ENCODE results near the gene SOCS7. TPM values are rescaled to one million over a fixed set of nuclear protein-coding genes. Genes with fewer than 3 reads are reported as not detected.

The SOCS7 gene
- total and polyA plus RNA-seq, 10 of the 15 experiments (the other 5 are each of a cell fraction or from before 2014, with no cell fraction given): 0.68 to 12.8 (median 7.3) TPM

DNA sequence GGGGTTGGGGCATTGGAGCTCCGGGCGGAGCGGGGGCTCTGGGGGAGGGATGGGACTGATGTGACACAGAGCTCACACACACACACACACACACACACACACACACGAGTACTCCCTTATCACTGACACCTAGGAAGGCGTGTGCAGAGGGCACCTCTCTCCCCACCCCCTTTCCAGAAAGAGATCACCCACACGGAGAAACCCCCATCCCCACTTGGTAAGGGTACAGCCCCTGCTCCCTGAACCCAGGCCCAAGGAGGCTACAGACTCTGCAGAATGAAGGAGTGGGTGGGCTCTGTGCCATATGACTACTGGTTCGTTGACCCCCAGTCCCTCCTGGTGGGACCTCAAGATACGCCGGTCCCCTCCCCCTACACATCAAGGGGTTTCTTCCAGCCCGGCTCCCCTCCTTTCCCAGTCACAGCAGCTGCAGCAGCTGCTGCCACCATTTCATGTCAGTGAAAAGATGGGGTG lies 67.9 kb downstream of the SOCS7 start:
- no peak overlapping the region for H3K4me3 ChIP-seq
- in situ Hi-C loops (cut with MboI) (loop anchor here (5.0 kb wide), 1 partner anchor 72 kb away; no protein-coding TSS in a partner anchor), intact Hi-C loops (cut with micrococcal nuclease; ENCODE audit: unreplicated experiment) (no loop called here)
- no peak overlapping the region for H3K4me2 ChIP-seq (ENCODE audit: control insufficient read depth, insufficient read depth)
- H3K36me3 ChIP-seq (ENCODE audit: control insufficient read depth in 2 of 2, insufficient read depth in 2 of 2, low read length in 1 of 2): no peaks in the 10 kb centered on the region
- no peak for FAIRE-seq
- ATAC-seq: no peak
- POLR2A ChIA-PET: no interaction called here
- no peak overlapping the region for H3K27ac ChIP-seq (ENCODE audit: control insufficient read depth, insufficient read depth)
- H3K4me1 ChIP-seq (ENCODE audit: control insufficient read depth, insufficient read depth, low read length): peaks cover 19% of the 10 kb centered on the region
- H3K9me3 ChIP-seq (replicated peaks; ENCODE audit: control insufficient read depth, insufficient read depth, low read length): no peaks in the 10 kb centered on the region
- WGBS (ENCODE audit: insufficient coverage, insufficient replicate concordance, low lambda C conversion rate, missing lambda C conversion rate): 40% methylated on average over 6 of the region's 10 CpGs
- H3K79me2 ChIP-seq (ENCODE audit: control insufficient read depth, insufficient read depth, low read length): no peaks in the 10 kb centered on the region
- no peaks in the 10 kb centered on the region for H4K20me1 ChIP-seq (ENCODE audit: control insufficient read depth, insufficient read depth)
- no peak overlapping the region for H2AFZ ChIP-seq (ENCODE audit: control insufficient read depth, low read depth, low read length)
- no peak overlapping the region for H3K9ac ChIP-seq (ENCODE audit: control insufficient read depth, insufficient read depth, low read length)
- no TSS peak for BruUV-seq (replicated peaks)
- RAD21 ChIA-PET (ENCODE audit: unreplicated experiment): no interaction called here
- SMC1A ChIA-PET (ENCODE audit: uncharacterized antibody, unreplicated experiment): no interaction called here
- peaks cover 4 to 6% of the 10 kb centered on the region in 2 experiments; a peak in 3 of 4 replicates for H3K27me3 ChIP-seq (replicated peaks in 1 of 2; ENCODE audit: control insufficient read depth in 2 of 2, insufficient read depth in 2 of 2, low read length in 1 of 2)
- CTCF ChIA-PET: interaction anchor here (4.7 kb wide), 1 partner anchor 70 kb away, joined by 30 read pairs; no protein-coding TSS in a partner anchor
- TF ChIP-seq DPF2 (IDR thresholded peaks at IDR 0.05) (no peak), TBL1XR1 (IDR thresholded peaks at IDR 0.05; ENCODE audit: low read depth, low read length) (no peak), CHD4 (IDR thresholded peaks at IDR 0.05) (no peak), WRNIP1 (IDR thresholded peaks at IDR 0.05; ENCODE audit: borderline replicate concordance, low read depth, low read length) (no peak), RUNX3 (IDR thresholded peaks at IDR 0.05; ENCODE audit: low read length) (no peak)
- TF ChIP-seq, protein P1, sequence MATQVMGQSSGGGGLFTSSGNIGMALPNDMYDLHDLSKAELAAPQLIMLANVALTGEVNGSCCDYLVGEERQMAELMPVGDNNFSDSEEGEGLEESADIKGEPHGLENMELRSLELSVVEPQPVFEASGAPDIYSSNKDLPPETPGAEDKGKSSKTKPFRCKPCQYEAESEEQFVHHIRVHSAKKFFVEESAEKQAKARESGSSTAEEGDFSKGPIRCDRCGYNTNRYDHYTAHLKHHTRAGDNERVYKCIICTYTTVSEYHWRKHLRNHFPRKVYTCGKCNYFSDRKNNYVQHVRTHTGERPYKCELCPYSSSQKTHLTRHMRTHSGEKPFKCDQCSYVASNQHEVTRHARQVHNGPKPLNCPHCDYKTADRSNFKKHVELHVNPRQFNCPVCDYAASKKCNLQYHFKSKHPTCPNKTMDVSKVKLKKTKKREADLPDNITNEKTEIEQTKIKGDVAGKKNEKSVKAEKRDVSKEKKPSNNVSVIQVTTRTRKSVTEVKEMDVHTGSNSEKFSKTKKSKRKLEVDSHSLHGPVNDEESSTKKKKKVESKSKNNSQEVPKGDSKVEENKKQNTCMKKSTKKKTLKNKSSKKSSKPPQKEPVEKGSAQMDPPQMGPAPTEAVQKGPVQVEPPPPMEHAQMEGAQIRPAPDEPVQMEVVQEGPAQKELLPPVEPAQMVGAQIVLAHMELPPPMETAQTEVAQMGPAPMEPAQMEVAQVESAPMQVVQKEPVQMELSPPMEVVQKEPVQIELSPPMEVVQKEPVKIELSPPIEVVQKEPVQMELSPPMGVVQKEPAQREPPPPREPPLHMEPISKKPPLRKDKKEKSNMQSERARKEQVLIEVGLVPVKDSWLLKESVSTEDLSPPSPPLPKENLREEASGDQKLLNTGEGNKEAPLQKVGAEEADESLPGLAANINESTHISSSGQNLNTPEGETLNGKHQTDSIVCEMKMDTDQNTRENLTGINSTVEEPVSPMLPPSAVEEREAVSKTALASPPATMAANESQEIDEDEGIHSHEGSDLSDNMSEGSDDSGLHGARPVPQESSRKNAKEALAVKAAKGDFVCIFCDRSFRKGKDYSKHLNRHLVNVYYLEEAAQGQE (IDR thresholded peaks at IDR 0.05; ENCODE audit: low read depth, low read length): no peak
- TF ChIP-seq, protein P2, sequence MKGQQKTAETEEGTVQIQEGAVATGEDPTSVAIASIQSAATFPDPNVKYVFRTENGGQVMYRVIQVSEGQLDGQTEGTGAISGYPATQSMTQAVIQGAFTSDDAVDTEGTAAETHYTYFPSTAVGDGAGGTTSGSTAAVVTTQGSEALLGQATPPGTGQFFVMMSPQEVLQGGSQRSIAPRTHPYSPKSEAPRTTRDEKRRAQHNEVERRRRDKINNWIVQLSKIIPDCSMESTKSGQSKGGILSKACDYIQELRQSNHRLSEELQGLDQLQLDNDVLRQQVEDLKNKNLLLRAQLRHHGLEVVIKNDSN (IDR thresholded peaks at IDR 0.05; ENCODE audit: borderline replicate concordance, extremely low read length, insufficient read depth, low read depth, low read length): no peak
- TF ChIP-seq, protein P3, sequence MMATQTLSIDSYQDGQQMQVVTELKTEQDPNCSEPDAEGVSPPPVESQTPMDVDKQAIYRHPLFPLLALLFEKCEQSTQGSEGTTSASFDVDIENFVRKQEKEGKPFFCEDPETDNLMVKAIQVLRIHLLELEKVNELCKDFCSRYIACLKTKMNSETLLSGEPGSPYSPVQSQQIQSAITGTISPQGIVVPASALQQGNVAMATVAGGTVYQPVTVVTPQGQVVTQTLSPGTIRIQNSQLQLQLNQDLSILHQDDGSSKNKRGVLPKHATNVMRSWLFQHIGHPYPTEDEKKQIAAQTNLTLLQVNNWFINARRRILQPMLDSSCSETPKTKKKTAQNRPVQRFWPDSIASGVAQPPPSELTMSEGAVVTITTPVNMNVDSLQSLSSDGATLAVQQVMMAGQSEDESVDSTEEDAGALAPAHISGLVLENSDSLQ (IDR thresholded peaks at IDR 0.05): no peak
- DNase-seq (ENCODE audit: low read depth, low spot score): no peak

All from GM12878 (cell line).